ENCODE results near the gene RAB15. TPM values are rescaled to one million over a fixed set of nuclear protein-coding genes. Genes with fewer than 3 reads are reported as not detected.
A peak's percentile ranks its signal among the peaks of the same experiment; 100 is the strongest.

RAB15 gene
- total RNA-seq, 1 donor from 2014 or later, result 8.3 TPM

DNA sequence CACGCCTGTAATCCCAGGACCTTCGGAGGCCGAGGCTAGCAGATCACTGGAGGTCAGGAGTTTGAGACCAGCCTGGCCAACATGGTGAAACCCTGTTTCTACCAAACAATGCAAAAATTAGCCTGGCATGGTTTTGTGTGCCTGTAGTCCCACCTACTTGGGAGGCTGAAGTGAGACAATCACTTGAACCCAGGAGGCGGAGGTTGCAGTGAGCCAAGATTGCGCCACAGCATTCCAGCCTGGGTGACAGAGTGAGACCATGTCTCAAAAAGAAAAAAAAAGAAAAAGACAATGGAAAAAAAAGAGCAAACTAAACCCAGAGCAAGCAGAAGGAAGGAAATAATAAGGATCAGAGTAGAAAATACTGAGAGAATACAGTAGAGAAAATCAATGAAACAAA is 52.5 kb downstream of the RAB15 start:
- H3K27ac ChIP-seq, result no peak overlapping the region
- DNase-seq (ENCODE audit: extremely low spot score in 2 of 2), result no peak
- intact Hi-C loops (cut with DNase I), result no loop called here
- TF ChIP-seq POLR2A (IDR thresholded peaks at IDR 0.05), result no peak
- H3K9me3 ChIP-seq, result no peaks in the 10 kb centered on the region
- no peak overlapping the region for H3K4me3 ChIP-seq
- H3K4me1 ChIP-seq, result peaks cover 41% of the 10 kb centered on the region
- H3K36me3 ChIP-seq, result peaks cover 0 to 9% of the 10 kb centered on the region in 2 donors
- no peaks in the 10 kb centered on the region for H3K27me3 ChIP-seq

DNA sequence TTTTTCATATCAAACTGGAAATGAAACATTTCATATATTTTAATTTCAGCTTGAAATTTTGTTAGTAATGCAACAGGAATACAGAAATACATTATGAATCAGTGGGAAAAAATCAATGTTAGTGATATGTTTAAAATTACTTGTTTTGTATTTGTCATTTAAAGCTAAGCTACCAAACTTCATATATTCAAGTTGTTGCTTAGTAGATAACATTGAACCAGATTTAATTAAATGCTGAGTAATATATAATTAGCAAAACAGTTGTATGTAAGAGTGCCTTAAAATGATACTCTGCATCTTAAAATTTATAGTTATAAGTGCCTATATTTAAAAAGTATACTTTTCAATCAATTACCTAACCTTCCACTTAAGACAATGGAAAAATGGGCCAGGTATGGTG is 52.9 kb downstream of the RAB15 start:
- peaks cover 41% of the 10 kb centered on the region for H3K4me1 ChIP-seq
- H3K27me3 ChIP-seq, result no peaks in the 10 kb centered on the region
- no peak for DNase-seq (ENCODE audit: extremely low spot score in 2 of 2)
- TF ChIP-seq POLR2A (IDR thresholded peaks at IDR 0.05) (no peak), POLR2AphosphoS5 (IDR thresholded peaks at IDR 0.05; ENCODE audit: insufficient read depth in 1 of 2, low read depth in 1 of 2) (no peak)
- TF ChIP-seq, protein P1, sequence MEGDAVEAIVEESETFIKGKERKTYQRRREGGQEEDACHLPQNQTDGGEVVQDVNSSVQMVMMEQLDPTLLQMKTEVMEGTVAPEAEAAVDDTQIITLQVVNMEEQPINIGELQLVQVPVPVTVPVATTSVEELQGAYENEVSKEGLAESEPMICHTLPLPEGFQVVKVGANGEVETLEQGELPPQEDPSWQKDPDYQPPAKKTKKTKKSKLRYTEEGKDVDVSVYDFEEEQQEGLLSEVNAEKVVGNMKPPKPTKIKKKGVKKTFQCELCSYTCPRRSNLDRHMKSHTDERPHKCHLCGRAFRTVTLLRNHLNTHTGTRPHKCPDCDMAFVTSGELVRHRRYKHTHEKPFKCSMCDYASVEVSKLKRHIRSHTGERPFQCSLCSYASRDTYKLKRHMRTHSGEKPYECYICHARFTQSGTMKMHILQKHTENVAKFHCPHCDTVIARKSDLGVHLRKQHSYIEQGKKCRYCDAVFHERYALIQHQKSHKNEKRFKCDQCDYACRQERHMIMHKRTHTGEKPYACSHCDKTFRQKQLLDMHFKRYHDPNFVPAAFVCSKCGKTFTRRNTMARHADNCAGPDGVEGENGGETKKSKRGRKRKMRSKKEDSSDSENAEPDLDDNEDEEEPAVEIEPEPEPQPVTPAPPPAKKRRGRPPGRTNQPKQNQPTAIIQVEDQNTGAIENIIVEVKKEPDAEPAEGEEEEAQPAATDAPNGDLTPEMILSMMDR (IDR thresholded peaks at IDR 0.05), result no peak
- peaks cover 0 to 5% of the 10 kb centered on the region in 2 donors for H3K36me3 ChIP-seq
- no peak overlapping the region for H3K4me3 ChIP-seq
- intact Hi-C loops (cut with DNase I), result no loop called here
- no peaks in the 10 kb centered on the region for H3K9me3 ChIP-seq
- no peak overlapping the region for H3K27ac ChIP-seq

DNA sequence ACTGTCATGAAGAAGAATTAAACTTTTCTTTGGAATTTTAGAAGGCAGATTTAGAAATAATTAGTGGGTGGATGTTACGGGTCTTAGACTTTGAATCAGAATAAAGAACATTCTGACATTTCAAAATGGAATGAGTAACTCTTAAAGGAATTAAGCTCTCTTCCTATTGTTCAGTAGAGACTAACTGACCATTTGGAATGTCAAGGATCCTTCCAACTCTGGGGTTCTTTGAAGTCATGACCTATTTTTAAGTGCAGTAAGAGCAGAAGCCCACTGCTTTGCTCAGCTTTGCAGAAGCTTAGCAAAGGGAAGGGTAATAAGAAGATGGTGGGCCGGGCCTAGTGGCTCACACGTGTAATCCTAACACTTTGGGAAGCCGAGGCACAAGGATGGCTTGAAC is 53.9 kb downstream of the RAB15 start:
- intact Hi-C loops (cut with DNase I), result no loop called here
- H3K4me1 ChIP-seq, result peaks cover 45% of the 10 kb centered on the region

DNA sequence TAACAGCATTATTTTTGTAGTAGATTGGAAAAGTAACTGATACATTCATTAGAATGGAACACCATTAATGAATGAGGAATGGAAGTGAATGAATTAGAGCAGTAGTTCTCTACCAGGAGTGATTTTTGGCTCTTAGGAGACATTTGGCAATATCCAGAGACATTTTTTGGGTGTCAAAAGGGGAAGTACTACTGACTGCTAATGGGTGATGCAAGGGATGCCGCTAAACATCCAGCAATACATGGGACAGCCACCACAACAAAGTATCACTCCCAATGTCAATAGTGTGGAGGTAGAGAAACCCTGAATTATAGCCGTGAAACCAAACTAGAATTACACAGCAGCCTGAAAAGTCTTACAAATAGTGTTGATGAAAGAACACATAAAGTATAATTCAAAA is 56.3 kb downstream of the RAB15 start:
- Histone ChIP-seq H3K4me1 (peaks cover 45% of the 10 kb centered on the region), H3K36me3 (no peaks in the 10 kb centered on the region), H3K9me3 (no peaks in the 10 kb centered on the region), H3K27ac (no peak overlapping the region), H3K27me3 (no peaks in the 10 kb centered on the region), H3K4me3 (no peak overlapping the region)
- no peak for DNase-seq (ENCODE audit: extremely low spot score in 2 of 2)
- intact Hi-C loops (cut with DNase I), result no loop called here
- no peak for TF ChIP-seq POLR2A (IDR thresholded peaks at IDR 0.05)
- TF ChIP-seq, protein P1 (IDR thresholded peaks at IDR 0.05), result no peak
- no peak for TF ChIP-seq POLR2AphosphoS5 (IDR thresholded peaks at IDR 0.05; ENCODE audit: insufficient read depth in 1 of 2, low read depth in 1 of 2)

More for the DNA sequence above, 53.9 kb downstream of the RAB15 start:
- H3K4me3 ChIP-seq, result no peak overlapping the region
- H3K9me3 ChIP-seq, result no peaks in the 10 kb centered on the region
- no peaks in the 10 kb centered on the region for H3K27me3 ChIP-seq
- no peak overlapping the region for H3K27ac ChIP-seq
- no peaks in the 10 kb centered on the region for H3K36me3 ChIP-seq
- DNase-seq (ENCODE audit: extremely low spot score in 2 of 2), result no peak
- no peak for TF ChIP-seq POLR2AphosphoS5 (IDR thresholded peaks at IDR 0.05; ENCODE audit: insufficient read depth in 1 of 2, low read depth in 1 of 2)
- TF ChIP-seq, protein P1 (IDR thresholded peaks at IDR 0.05), result no peak
- no peak for TF ChIP-seq POLR2A (IDR thresholded peaks at IDR 0.05)

DNA sequence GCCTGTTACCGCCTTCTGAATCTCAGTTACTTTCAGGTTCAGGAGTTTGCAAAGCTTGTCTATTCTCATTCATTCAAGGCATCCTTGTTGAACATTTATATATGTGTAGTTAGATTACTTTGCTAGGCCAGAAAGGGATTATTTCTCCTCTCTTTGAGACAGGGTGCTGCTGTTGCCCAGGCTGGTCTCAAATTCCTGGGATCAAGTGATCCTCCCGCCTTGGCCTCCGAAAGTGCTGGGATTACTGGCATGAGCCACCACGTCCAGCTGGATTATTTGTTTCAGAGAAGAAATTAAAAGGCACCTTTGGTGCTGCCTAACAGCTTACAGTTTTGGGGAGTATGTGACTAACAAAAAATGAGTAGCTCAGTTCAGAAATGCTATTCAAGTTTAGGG is 57.1 kb downstream of the RAB15 start:
- H3K27me3 ChIP-seq, result no peaks in the 10 kb centered on the region
- no peaks in the 10 kb centered on the region for H3K9me3 ChIP-seq
- peak overlapping the region; percentile 92 for H3K27ac ChIP-seq
- intact Hi-C loops (cut with DNase I), result no loop called here
- H3K4me3 ChIP-seq, result peak overlapping the region; percentile 95 to 98
- TF ChIP-seq POLR2AphosphoS5 (IDR thresholded peaks at IDR 0.05; ENCODE audit: insufficient read depth in 1 of 2, low read depth in 1 of 2), result no peak
- TF ChIP-seq POLR2A (IDR thresholded peaks at IDR 0.05), result no peak
- TF ChIP-seq, protein P1 (IDR thresholded peaks at IDR 0.05), result no peak
- no peaks in the 10 kb centered on the region for H3K36me3 ChIP-seq
- H3K4me1 ChIP-seq, result peaks cover 40% of the 10 kb centered on the region
- no peak for DNase-seq (ENCODE audit: extremely low spot score in 2 of 2)
